ENCODE results near the gene ACAN. TPM values are rescaled to one million over a fixed set of nuclear protein-coding genes. Genes with fewer than 3 reads are reported as not detected.

ACAN gene
- total RNA-seq, 1 experiment from 2014 or later, result 1.4 TPM

DNA sequence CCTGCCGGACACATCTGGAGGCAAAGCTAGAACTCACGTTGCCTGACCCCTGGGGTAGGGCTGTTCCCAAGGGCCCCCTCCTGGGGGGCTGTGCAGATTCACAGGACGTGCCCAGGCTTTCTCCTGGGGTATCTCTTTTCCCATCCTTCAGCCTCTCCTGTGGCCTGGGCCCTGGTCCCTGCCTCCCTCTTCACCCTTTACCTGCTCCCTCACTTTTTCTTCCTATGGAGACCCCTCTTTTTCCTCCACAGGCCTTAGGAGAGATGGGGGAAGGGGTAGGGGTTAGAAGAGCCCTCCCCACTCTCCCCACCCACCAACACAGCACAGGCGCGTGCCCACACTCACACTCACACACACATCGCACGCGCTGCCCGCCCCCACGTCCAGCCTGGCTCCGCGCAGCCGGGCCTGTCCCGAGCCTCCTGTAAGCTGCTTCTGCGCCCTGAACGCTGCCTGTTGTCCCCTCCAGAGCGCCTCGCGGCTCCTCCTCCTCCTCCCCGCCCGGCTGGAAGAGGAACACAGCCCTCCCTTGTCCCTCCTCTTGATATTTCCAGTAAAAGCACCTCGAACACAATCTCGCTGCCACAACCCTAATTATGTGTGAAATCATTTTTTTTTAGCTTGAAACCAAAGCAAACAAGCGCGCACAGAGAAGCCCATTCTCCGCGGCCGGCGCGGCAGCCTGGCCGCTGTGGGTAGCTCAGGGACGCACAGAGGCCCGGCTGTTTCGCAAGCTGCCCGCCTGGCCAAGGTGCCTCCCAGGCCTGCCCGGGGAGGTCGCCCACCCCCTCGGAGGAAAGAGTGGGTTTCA lies 33.9 kb upstream of the ACAN start (continued):
- TF ChIP-seq TCF7 (CRISPR knock-in tag; IDR thresholded peaks at IDR 0.05; ENCODE audit: low read depth) (no peak), ELF4 (CRISPR knock-in tag; IDR thresholded peaks at IDR 0.05; ENCODE audit: low read depth) (no peak), ZNF671 (CRISPR knock-in tag; IDR thresholded peaks at IDR 0.05) (no peak), CREB1 (CRISPR knock-in tag; IDR thresholded peaks at IDR 0.05) (no peak), ZBTB21 (CRISPR knock-in tag; IDR thresholded peaks at IDR 0.05; ENCODE audit: borderline replicate concordance) (no peak), SOX15 (CRISPR knock-in tag; IDR thresholded peaks at IDR 0.05) (no peak), ZNF219 (CRISPR knock-in tag; IDR thresholded peaks at IDR 0.05; ENCODE audit: borderline replicate concordance) (no peak)
- TF ChIP-seq, protein P1, sequence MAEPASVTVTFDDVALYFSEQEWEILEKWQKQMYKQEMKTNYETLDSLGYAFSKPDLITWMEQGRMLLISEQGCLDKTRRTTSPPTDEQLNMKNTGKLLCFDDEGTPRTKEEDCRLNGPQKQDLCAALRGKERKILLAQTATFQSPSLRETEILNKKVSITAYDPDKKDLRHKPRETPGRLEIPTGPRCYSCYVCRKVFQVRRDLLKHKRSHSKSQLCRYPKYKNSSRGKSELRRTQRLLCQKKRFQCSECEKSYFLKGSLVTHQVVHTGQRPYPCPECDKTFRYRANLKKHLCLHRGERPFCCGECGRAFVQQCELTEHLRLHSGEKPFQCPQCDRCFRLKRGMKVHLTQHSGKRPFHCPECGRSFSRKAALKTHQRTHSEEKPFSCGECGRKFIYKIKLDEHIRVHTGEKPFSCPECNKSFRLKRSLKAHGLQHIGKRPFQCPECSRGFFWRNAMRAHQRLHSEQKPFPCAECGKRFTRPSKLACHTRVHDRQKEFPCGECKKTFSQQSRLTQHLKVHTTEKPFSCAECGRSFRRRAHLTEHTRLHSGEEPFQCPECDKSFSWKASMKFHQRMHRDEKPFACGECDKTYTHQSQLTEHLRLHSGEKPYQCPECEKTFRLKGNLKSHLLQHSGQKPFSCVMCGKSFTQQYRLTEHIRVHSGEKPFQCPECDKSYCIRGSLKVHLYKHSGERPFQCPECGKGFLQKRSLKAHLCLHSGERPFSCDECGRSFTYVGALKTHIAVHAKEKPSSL (CRISPR knock-in tag; conservative IDR thresholded peaks at IDR 0.05), result no peak
- TF ChIP-seq, protein P2, sequence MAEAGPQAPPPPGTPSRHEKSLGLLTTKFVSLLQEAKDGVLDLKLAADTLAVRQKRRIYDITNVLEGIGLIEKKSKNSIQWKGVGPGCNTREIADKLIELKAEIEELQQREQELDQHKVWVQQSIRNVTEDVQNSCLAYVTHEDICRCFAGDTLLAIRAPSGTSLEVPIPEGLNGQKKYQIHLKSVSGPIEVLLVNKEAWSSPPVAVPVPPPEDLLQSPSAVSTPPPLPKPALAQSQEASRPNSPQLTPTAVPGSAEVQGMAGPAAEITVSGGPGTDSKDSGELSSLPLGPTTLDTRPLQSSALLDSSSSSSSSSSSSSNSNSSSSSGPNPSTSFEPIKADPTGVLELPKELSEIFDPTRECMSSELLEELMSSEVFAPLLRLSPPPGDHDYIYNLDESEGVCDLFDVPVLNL (CRISPR knock-in tag; IDR thresholded peaks at IDR 0.05; ENCODE audit: borderline replicate concordance, low read depth), result no peak
- TF ChIP-seq, protein P3, sequence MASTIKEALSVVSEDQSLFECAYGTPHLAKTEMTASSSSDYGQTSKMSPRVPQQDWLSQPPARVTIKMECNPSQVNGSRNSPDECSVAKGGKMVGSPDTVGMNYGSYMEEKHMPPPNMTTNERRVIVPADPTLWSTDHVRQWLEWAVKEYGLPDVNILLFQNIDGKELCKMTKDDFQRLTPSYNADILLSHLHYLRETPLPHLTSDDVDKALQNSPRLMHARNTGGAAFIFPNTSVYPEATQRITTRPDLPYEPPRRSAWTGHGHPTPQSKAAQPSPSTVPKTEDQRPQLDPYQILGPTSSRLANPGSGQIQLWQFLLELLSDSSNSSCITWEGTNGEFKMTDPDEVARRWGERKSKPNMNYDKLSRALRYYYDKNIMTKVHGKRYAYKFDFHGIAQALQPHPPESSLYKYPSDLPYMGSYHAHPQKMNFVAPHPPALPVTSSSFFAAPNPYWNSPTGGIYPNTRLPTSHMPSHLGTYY (CRISPR knock-in tag; IDR thresholded peaks at IDR 0.05), result no peak

DNA sequence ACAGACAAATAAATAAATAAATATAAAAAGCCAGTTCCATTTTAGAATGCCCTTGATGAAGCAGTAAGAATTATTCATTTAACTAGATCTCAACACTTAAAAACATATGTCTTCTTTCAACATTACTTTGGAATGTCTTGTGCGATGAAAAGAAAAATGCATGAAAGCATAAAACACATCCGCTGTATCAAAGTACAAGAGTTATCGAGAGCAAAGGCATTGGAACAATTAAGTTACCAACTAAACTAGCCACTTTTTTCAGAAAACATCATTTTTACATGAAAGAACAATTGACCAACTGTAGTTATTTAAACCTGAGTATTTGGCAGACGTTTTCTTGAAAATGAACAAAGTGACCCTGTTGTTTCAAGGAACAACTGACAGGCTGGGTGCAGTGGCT lies 27.5 kb upstream of the ACAN start:
- H3K9me3 Mint-ChIP-seq, result peaks cover 9% of the 10 kb centered on the region
- H3K27me3 Mint-ChIP-seq (ENCODE audit: low read depth), result peaks cover 11% of the 10 kb centered on the region
- ChIA-PET POLR2A (no interaction called here), CTCF (interaction anchor here (0.7 kb wide), 1 partner anchor 28 kb away, joined by 3 read pairs; no protein-coding TSS in a partner anchor)
- DNase-seq (ENCODE audit: low spot score), result no peak
- no peaks in the 10 kb centered on the region for H3K4me1 Mint-ChIP-seq
- H3K4me3 Mint-ChIP-seq, result no peak overlapping the region
- no peak overlapping the region for H3K27ac Mint-ChIP-seq
- 0 out of 2 replicates have a peak, but pooled peaks cover 2% of the 10 kb centered on the region for H3K36me3 Mint-ChIP-seq
- no peak for ATAC-seq
- no peak for TF ChIP-seq HMGA2 (CRISPR knock-in tag; IDR thresholded peaks at IDR 0.05)
- TF ChIP-seq, protein P4, sequence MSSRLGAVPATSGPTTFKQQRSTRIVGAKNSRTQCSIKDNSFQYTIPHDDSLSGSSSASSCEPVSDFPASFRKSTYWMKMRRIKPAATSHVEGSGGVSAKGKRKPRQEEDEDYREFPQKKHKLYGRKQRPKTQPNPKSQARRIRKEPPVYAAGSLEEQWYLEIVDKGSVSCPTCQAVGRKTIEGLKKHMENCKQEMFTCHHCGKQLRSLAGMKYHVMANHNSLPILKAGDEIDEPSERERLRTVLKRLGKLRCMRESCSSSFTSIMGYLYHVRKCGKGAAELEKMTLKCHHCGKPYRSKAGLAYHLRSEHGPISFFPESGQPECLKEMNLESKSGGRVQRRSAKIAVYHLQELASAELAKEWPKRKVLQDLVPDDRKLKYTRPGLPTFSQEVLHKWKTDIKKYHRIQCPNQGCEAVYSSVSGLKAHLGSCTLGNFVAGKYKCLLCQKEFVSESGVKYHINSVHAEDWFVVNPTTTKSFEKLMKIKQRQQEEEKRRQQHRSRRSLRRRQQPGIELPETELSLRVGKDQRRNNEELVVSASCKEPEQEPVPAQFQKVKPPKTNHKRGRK (CRISPR knock-in tag; IDR thresholded peaks at IDR 0.05; ENCODE audit: borderline replicate concordance), result no peak
- no peak for TF ChIP-seq NR2C2 (CRISPR knock-in tag; IDR thresholded peaks at IDR 0.05)
- TF ChIP-seq, protein P5, sequence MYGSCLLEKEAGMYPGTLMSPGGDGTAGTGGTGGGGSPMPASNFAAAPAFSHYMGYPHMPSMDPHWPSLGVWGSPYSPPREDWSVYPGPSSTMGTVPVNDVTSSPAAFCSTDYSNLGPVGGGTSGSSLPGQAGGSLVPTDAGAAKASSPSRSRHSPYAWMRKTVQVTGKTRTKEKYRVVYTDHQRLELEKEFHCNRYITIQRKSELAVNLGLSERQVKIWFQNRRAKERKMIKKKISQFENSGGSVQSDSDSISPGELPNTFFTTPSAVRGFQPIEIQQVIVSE (CRISPR knock-in tag; IDR thresholded peaks at IDR 0.05; ENCODE audit: borderline replicate concordance), result no peak
- no peak for TF ChIP-seq RORB (CRISPR knock-in tag; IDR thresholded peaks at IDR 0.05)
- TF ChIP-seq TEAD1 (CRISPR knock-in tag; IDR thresholded peaks at IDR 0.05), result no peak
- no peak for TF ChIP-seq FOXJ3 (CRISPR knock-in tag; IDR thresholded peaks at IDR 0.05; ENCODE audit: borderline replicate concordance)
- TF ChIP-seq, protein P6, sequence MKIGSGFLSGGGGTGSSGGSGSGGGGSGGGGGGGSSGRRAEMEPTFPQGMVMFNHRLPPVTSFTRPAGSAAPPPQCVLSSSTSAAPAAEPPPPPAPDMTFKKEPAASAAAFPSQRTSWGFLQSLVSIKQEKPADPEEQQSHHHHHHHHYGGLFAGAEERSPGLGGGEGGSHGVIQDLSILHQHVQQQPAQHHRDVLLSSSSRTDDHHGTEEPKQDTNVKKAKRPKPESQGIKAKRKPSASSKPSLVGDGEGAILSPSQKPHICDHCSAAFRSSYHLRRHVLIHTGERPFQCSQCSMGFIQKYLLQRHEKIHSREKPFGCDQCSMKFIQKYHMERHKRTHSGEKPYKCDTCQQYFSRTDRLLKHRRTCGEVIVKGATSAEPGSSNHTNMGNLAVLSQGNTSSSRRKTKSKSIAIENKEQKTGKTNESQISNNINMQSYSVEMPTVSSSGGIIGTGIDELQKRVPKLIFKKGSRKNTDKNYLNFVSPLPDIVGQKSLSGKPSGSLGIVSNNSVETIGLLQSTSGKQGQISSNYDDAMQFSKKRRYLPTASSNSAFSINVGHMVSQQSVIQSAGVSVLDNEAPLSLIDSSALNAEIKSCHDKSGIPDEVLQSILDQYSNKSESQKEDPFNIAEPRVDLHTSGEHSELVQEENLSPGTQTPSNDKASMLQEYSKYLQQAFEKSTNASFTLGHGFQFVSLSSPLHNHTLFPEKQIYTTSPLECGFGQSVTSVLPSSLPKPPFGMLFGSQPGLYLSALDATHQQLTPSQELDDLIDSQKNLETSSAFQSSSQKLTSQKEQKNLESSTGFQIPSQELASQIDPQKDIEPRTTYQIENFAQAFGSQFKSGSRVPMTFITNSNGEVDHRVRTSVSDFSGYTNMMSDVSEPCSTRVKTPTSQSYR (CRISPR knock-in tag; IDR thresholded peaks at IDR 0.05), result no peak
- TF ChIP-seq, protein P7, sequence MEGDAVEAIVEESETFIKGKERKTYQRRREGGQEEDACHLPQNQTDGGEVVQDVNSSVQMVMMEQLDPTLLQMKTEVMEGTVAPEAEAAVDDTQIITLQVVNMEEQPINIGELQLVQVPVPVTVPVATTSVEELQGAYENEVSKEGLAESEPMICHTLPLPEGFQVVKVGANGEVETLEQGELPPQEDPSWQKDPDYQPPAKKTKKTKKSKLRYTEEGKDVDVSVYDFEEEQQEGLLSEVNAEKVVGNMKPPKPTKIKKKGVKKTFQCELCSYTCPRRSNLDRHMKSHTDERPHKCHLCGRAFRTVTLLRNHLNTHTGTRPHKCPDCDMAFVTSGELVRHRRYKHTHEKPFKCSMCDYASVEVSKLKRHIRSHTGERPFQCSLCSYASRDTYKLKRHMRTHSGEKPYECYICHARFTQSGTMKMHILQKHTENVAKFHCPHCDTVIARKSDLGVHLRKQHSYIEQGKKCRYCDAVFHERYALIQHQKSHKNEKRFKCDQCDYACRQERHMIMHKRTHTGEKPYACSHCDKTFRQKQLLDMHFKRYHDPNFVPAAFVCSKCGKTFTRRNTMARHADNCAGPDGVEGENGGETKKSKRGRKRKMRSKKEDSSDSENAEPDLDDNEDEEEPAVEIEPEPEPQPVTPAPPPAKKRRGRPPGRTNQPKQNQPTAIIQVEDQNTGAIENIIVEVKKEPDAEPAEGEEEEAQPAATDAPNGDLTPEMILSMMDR (IDR thresholded peaks at IDR 0.05), result no peak
- no peak for TF ChIP-seq RELA (CRISPR knock-in tag; IDR thresholded peaks at IDR 0.05; ENCODE audit: borderline replicate concordance)
- TF ChIP-seq, protein P8, sequence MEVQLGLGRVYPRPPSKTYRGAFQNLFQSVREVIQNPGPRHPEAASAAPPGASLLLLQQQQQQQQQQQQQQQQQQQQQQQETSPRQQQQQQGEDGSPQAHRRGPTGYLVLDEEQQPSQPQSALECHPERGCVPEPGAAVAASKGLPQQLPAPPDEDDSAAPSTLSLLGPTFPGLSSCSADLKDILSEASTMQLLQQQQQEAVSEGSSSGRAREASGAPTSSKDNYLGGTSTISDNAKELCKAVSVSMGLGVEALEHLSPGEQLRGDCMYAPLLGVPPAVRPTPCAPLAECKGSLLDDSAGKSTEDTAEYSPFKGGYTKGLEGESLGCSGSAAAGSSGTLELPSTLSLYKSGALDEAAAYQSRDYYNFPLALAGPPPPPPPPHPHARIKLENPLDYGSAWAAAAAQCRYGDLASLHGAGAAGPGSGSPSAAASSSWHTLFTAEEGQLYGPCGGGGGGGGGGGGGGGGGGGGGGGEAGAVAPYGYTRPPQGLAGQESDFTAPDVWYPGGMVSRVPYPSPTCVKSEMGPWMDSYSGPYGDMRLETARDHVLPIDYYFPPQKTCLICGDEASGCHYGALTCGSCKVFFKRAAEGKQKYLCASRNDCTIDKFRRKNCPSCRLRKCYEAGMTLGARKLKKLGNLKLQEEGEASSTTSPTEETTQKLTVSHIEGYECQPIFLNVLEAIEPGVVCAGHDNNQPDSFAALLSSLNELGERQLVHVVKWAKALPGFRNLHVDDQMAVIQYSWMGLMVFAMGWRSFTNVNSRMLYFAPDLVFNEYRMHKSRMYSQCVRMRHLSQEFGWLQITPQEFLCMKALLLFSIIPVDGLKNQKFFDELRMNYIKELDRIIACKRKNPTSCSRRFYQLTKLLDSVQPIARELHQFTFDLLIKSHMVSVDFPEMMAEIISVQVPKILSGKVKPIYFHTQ (CRISPR knock-in tag; IDR thresholded peaks at IDR 0.05), result no peak

All from WTC11 (cell line).